ENCODE measurements around the gene MZB1. TPM values are rescaled to one million over a fixed set of nuclear protein-coding genes. Genes with fewer than 3 reads are reported as not detected.

Gene MZB1
- total RNA-seq, 1 donor, result 0.18 TPM

DNA sequence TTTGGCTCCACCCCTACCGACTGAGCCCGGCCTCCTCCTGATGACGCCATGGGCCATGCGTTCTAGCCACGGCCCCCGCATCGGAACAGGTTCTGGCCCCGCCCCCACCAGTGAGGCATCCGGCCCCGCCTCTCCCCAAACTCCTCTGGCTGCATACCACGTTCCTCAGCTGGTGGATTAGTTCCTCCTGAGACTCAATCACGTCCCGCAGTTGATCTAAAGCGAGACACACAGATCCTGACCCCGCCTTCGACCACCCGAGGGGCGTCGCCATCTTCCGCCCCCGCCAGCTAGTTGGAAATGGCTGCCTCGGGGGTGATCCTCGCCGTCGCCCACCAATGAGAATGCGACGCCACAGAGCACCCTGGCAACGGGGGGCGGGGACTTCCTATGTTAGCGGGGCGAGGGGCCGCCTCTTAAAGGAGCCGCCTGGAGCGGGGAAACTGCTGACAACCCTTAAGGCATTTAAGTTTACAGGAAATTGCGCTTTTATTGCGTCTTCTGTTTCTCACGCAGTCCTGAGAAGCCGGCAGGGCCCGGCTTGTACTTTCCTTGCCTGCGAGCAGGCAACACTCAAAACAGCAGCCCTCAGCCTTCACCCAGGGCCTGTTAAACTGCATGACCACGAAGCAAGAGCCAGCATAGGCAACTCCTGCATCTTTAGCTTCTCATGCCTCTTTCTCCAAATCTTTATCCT is 14.2 kb upstream of the MZB1 start, which contains the start of gene SPATA24:
Gene SPATA24 (minus strand): TSS at position 303 of the 697 bp plus-strand sequence. CDS start 29 bp downstream, at position 274.
- peak; percentile 96 for DNase-seq (ENCODE audit: low read depth)
- H3K4me3 ChIP-seq (ENCODE audit: low read depth, low read length), result peak within 1 kb of the TSS; percentile 79
- TF ChIP-seq, protein P1, sequence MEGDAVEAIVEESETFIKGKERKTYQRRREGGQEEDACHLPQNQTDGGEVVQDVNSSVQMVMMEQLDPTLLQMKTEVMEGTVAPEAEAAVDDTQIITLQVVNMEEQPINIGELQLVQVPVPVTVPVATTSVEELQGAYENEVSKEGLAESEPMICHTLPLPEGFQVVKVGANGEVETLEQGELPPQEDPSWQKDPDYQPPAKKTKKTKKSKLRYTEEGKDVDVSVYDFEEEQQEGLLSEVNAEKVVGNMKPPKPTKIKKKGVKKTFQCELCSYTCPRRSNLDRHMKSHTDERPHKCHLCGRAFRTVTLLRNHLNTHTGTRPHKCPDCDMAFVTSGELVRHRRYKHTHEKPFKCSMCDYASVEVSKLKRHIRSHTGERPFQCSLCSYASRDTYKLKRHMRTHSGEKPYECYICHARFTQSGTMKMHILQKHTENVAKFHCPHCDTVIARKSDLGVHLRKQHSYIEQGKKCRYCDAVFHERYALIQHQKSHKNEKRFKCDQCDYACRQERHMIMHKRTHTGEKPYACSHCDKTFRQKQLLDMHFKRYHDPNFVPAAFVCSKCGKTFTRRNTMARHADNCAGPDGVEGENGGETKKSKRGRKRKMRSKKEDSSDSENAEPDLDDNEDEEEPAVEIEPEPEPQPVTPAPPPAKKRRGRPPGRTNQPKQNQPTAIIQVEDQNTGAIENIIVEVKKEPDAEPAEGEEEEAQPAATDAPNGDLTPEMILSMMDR (IDR thresholded peaks at IDR 0.05; ENCODE audit: insufficient read depth, low read length), result no peak

DNA sequence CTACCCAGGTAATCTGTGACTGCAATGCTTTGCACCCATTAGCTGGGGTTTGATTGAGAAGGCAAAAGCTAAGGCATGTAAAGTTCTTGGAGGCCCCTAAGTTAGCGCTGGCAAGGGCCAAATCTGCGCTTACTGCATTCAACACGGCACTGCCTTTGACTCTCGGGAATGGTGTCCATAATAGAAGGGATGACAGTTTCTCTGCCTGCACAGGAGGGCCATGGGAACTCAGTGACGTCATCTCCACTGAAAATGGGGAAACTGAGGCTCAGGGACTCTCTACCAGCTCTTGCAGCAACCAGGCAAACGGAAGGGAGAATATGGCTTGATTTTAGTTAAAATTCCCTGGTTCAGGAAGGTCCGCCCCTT is 13.7 kb upstream of the MZB1 start:
- TF ChIP-seq, protein P1 (IDR thresholded peaks at IDR 0.05; ENCODE audit: insufficient read depth, low read length), result no peak
- peak overlapping the region; percentile 79 for H3K4me3 ChIP-seq (ENCODE audit: low read depth, low read length)
- no peak for DNase-seq (ENCODE audit: low read depth)

DNA sequence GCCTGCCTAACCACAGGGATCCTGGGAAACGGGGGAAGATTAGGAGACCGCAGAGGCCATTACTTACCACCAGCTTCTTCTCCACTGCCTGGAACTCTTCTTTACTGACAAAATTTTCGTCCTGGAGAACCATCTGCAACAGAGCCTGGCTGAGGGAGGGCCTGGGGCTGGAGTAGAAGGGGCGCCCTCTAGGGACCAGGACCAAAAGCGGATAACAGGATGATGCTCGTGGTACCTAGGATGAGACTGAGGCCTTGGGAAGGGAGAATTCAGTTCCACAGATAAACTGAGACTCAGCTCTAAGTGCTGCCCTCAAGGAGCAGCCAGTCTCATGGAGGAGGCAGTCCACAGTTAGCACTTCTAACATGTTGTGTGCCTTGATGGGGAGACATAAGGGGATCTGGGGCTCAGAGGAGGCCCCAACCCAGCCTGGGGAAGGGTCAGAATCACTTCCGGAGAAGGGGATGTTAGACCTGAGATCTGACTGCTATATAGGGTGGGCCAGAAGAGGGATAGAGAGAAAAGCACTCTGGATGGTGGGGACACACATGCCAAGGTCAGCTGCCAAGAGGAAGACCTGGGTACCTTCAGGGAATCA is 12.9 kb upstream of the MZB1 start:
- no peak for DNase-seq (ENCODE audit: low read depth)
- H3K4me3 ChIP-seq (ENCODE audit: low read depth, low read length), result no peak overlapping the region
- TF ChIP-seq, protein P1 (IDR thresholded peaks at IDR 0.05; ENCODE audit: insufficient read depth, low read length), result peak; percentile 24

DNA sequence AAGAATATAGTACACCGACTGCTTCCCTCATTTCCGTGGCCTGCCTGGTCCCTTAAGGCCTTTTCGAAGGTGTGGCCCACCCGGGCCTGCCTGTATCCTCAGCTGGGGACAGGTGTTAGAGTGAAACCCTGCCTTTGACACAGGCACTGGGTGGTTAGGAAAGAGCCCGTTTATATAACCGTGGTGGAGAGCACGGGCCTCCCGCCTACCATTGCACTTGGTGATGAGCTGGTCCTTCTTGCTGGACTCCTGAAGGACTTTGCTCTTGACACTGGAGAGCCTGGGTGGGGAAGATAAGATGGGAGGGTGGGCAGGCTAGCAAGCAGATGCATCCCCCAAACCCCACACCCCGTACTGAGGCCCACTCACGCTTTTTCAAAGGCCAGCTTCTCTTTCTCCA is 11.8 kb upstream of the MZB1 start:
- DNase-seq (ENCODE audit: low read depth), result no peak
- no peak overlapping the region for H3K4me3 ChIP-seq (ENCODE audit: low read depth, low read length)
- TF ChIP-seq, protein P1 (IDR thresholded peaks at IDR 0.05; ENCODE audit: insufficient read depth, low read length), result no peak

DNA sequence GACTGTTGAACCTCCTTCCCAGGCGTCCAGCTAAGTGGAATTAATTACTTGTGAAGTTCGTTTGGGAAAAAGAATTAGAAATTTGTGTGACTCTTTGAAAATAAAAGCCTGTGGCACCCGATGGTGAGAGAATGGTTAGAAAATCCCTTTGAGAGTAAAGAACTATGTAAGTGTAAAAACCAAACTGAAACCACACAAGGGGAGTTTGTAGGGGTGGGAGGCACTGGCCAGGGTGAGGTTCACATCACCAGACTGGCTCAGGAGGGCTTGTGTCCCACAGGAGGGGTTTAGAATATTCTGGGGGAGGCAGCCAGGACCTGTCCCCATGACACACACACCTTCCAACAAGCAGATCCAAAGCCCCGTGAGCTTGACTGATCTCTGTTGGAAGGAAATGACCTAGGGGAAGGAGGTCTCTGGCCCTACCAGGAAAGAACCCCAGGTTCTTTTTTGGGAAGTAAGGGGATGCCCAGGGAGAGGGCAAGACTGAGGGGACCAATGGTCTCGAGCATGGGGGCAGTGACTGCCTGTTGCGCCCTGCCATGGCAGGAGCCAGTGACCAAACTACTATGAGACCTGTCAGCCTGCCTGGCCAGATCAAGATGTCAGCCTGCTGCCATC is 9.9 kb upstream of the MZB1 start:
- H3K4me3 ChIP-seq (ENCODE audit: low read depth, low read length), result no peak overlapping the region
- TF ChIP-seq, protein P1 (IDR thresholded peaks at IDR 0.05; ENCODE audit: insufficient read depth, low read length), result no peak
- DNase-seq (ENCODE audit: low read depth), result no peak

DNA sequence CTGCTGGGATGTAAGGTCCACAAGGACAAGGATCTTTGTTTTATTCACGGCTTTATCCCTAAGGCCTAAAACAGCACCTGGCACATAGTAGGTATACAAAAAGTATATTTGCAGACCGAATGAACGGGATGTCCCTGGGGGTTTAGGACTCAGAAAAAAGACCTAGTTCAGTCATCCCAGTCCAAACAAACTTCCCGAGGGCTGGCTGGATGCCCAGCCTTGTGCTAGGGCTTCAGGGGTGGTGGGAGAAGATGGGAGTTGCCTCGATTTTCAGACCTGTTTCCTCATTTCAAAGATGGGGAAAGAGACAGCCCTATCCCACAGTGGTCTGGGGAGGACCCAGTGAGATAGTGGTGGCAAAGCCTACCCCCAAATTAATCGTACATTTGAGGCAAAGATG is 8.2 kb upstream of the MZB1 start:
- DNase-seq (ENCODE audit: low read depth), result no peak
- H3K4me3 ChIP-seq (ENCODE audit: low read depth, low read length), result no peak overlapping the region
- TF ChIP-seq, protein P1 (IDR thresholded peaks at IDR 0.05; ENCODE audit: insufficient read depth, low read length), result no peak
